Measurements from ENCODE around the gene ABHD12. TPM values are rescaled to one million over a fixed set of nuclear protein-coding genes. Genes with fewer than 3 reads are reported as not detected.
A peak's percentile ranks its signal among the peaks of the same experiment; 100 is the strongest.
"Not testable (repeated sequence)": the region's sequence is repeated elsewhere in the genome, so short reads cannot be mapped to it uniquely, and the experiment has no call there.

ABHD12 gene
- total RNA-seq, 1 experiment from 2014 or later = 60.1 TPM

GRCh38 chr20:25315418-25316210 is 75.0 kb downstream of the ABHD12 start:
- Histone ChIP-seq H3F3A (ENCODE audit: insufficient read depth, low read depth) (peaks cover 8% of the 10 kb centered on the region; the same call in 1 of the 2 replicates), H4K20me1 (ENCODE audit: insufficient read depth) (no peaks in the 10 kb centered on the region), H3K27ac (0 out of 2 replicates have a peak overlapping the region, but pooled peaks have one; percentile 21), H3K36me3 (ENCODE audit: low read depth) (no peaks in the 10 kb centered on the region), H2AFZ (no peak overlapping the region), H3K27me3 (ENCODE audit: insufficient read depth, low read depth) (no peaks in the 10 kb centered on the region), H3K4me1 (replicated peaks; ENCODE audit: insufficient read depth) (peaks cover 27% of the 10 kb centered on the region), H3K9me2 (ENCODE audit: insufficient read depth) (no peaks in the 10 kb centered on the region), H3K79me2 (ENCODE audit: low read depth) (no peaks in the 10 kb centered on the region), H3K4me2 (no peak overlapping the region), H3K9me3 (ENCODE audit: insufficient read depth, low read depth) (no peaks in the 10 kb centered on the region), H3K4me3 (no peak overlapping the region)
- CTCF ChIA-PET = no interaction called here
- BruUV-seq (replicated peaks) = no TSS peak
- DNase-seq = peak in 1 of 2 experiments; percentile 73
- intact Hi-C loops (cut with micrococcal nuclease; ENCODE audit: unreplicated experiment) = no loop called here
- no peak for TF ChIP-seq CTCF (conservative IDR thresholded peaks at IDR 0.05)
- no peak for TF ChIP-seq EZH2 (IDR thresholded peaks at IDR 0.05; ENCODE audit: low read depth)
- POLR2A ChIA-PET (ENCODE audit: unreplicated experiment) = no interaction called here

GRCh38 chr20:25314497-25315417 is 75.9 kb downstream of the ABHD12 start:
- H3K4me2 ChIP-seq = no peak overlapping the region
- H3K27me3 ChIP-seq (ENCODE audit: insufficient read depth, low read depth) = no peaks in the 10 kb centered on the region
- H3K79me2 ChIP-seq (ENCODE audit: low read depth) = no peaks in the 10 kb centered on the region
- no peak overlapping the region for H2AFZ ChIP-seq
- no peaks in the 10 kb centered on the region for H3K9me3 ChIP-seq (ENCODE audit: insufficient read depth, low read depth)
- no peaks in the 10 kb centered on the region for H3K36me3 ChIP-seq (ENCODE audit: low read depth)
- no peak overlapping the region for H3K4me3 ChIP-seq
- no peak overlapping the region for H3K27ac ChIP-seq
- no peaks in the 10 kb centered on the region for H4K20me1 ChIP-seq (ENCODE audit: insufficient read depth)
- ChIA-PET POLR2A (ENCODE audit: unreplicated experiment) (interaction anchor here (0.9 kb wide), 1 partner anchor 132 kb away, joined by 16 read pairs; no protein-coding TSS in a partner anchor), CTCF (no interaction called here)
- TF ChIP-seq EZH2 (IDR thresholded peaks at IDR 0.05; ENCODE audit: low read depth) = no peak
- TF ChIP-seq CTCF (conservative IDR thresholded peaks at IDR 0.05) = no peak
- H3K9me2 ChIP-seq (ENCODE audit: insufficient read depth) = no peaks in the 10 kb centered on the region
- intact Hi-C loops (cut with micrococcal nuclease; ENCODE audit: unreplicated experiment) = no loop called here
- peak in 1 of 2 experiments; percentile 39 for DNase-seq
- H3F3A ChIP-seq (ENCODE audit: insufficient read depth, low read depth) = peaks cover 15% of the 10 kb centered on the region; the same call in 1 of the 2 replicates
- H3K4me1 ChIP-seq (replicated peaks; ENCODE audit: insufficient read depth) = peaks cover 35% of the 10 kb centered on the region
- BruUV-seq (replicated peaks) = no TSS peak

GRCh38 chr20:25313593-25313992 is 77.0 kb downstream of the ABHD12 start:
- Histone ChIP-seq H3K27ac (no peak overlapping the region), H4K20me1 (ENCODE audit: insufficient read depth) (no peaks in the 10 kb centered on the region), H3K4me3 (no peak overlapping the region), H3K9me2 (ENCODE audit: insufficient read depth) (no peaks in the 10 kb centered on the region), H2AFZ (no peak overlapping the region), H3K4me2 (no peak overlapping the region), H3K79me2 (ENCODE audit: low read depth) (no peaks in the 10 kb centered on the region), H3K9me3 (ENCODE audit: insufficient read depth, low read depth) (no peaks in the 10 kb centered on the region), H3K4me1 (replicated peaks; ENCODE audit: insufficient read depth) (peaks cover 47% of the 10 kb centered on the region), H3F3A (ENCODE audit: insufficient read depth, low read depth) (peaks cover 15% of the 10 kb centered on the region; the same call in 1 of the 2 replicates), H3K36me3 (ENCODE audit: low read depth) (no peaks in the 10 kb centered on the region), H3K27me3 (ENCODE audit: insufficient read depth, low read depth) (no peaks in the 10 kb centered on the region)
- ChIA-PET POLR2A (ENCODE audit: unreplicated experiment) (interaction anchor here (0.9 kb wide), 1 partner anchor 133 kb away, joined by 16 read pairs; no protein-coding TSS in a partner anchor), CTCF (no interaction called here)
- no peak for DNase-seq
- BruUV-seq (replicated peaks) = no TSS peak
- TF ChIP-seq CTCF (conservative IDR thresholded peaks at IDR 0.05) (no peak), EZH2 (IDR thresholded peaks at IDR 0.05; ENCODE audit: low read depth) (no peak)
- intact Hi-C loops (cut with micrococcal nuclease; ENCODE audit: unreplicated experiment) = no loop called here

- H3K4me2 ChIP-seq; BruUV-seq (replicated peaks); H4K20me1 ChIP-seq (ENCODE audit: insufficient read depth); H3K27me3 ChIP-seq (ENCODE audit: insufficient read depth, low read depth); H3K36me3 ChIP-seq (ENCODE audit: low read depth); intact Hi-C loops (cut with micrococcal nuclease; ENCODE audit: unreplicated experiment); CTCF ChIA-PET; H2AFZ ChIP-seq; H3K9me3 ChIP-seq (ENCODE audit: insufficient read depth, low read depth); POLR2A ChIA-PET (ENCODE audit: unreplicated experiment); H3K4me3 ChIP-seq; H3K79me2 ChIP-seq (ENCODE audit: low read depth); H3K27ac ChIP-seq; DNase-seq; H3K9me2 ChIP-seq (ENCODE audit: insufficient read depth): not testable (repeated sequence)
- H3K4me1 ChIP-seq (replicated peaks; ENCODE audit: insufficient read depth) = peaks cover 51% of the 10 kb centered on the region
- H3F3A ChIP-seq (ENCODE audit: insufficient read depth, low read depth) = peaks cover 15% of the 10 kb centered on the region; the same call in 1 of the 2 replicates
These were observed 77.9 kb downstream of the ABHD12 start for GRCh38 chr20:25312716-25313115.

All from PC-9 (cell line).